Thymus (tissue), 11 donors: ENCODE results near the gene TYW1. TPM values are rescaled to one million over a fixed set of nuclear protein-coding genes. Genes with fewer than 3 reads are reported as not detected.
"Not testable (repeated sequence)": the region's sequence is repeated elsewhere in the genome, so short reads cannot be mapped to it uniquely, and the experiment has no call there.

ENCODE experiments used
- DNase-seq, 9 donors: peaks; one replicate each; pipeline ENCODE4 v3.0.0-alpha.2; 2013; ENCODE audit warnings: low spot score in 9 of 9, low read depth in 6 of 9, missing footprints in 1 of 9
- H3K27ac ChIP-seq, 2 donors: one replicate each; pipeline ENCODE4 v1.5.1; 2013; ENCODE audit warnings: control low read depth in 1 of 2, low read depth in 1 of 2, low read length in 1 of 2, mild to moderate bottlenecking in 1 of 2, moderate library complexity in 1 of 2
- H3K27me3 ChIP-seq, 2 donors: one replicate each; pipeline ENCODE4 v1.5.1; 2013; ENCODE audit warnings: low read length in 1 of 2; ENCODE audit not compliant: control insufficient read depth in 2 of 2, insufficient read depth in 1 of 2
- H3K36me3 ChIP-seq, 2 donors: one replicate each; pipeline ENCODE4 v1.5.1; 2013; ENCODE audit warnings: low read length in 1 of 2, mild to moderate bottlenecking in 1 of 2, moderate library complexity in 1 of 2; ENCODE audit not compliant: control insufficient read depth in 2 of 2, insufficient read depth in 2 of 2
- H3K4me1 ChIP-seq, 2 donors: one replicate each; pipeline ENCODE4 v1.5.1; 2013; ENCODE audit warnings: low read length in 2 of 2; ENCODE audit not compliant: control insufficient read depth in 2 of 2, insufficient read depth in 2 of 2
- H3K4me3 ChIP-seq, 2 donors: one replicate each; pipeline ENCODE4 v1.5.1; 2013; ENCODE audit warnings: low read length in 2 of 2, control low read depth in 1 of 2, mild to moderate bottlenecking in 1 of 2
- H3K9me3 ChIP-seq, 2 donors: one replicate each; pipeline ENCODE4 v1.5.1; 2013; ENCODE audit warnings: low read length in 1 of 2, mild to moderate bottlenecking in 1 of 2; ENCODE audit not compliant: control insufficient read depth in 2 of 2, insufficient read depth in 1 of 2
- WGBS: extraction: QIAGEN DNeasy Blood & Tissue Kit; methylation state at CpG from one replicate; pipeline ENCODE4 v1.1.7; 2013; 5-methylcytosine and 5-hydroxymethylcytosine counted together
- polyA plus RNA-seq: library from polyadenylated mRNA; stranded (reverse); fragments of 200-250 nt; gene quantifications from one replicate; pipeline ENCODE4 v1.2.3, GENCODE V29; 2013
- total RNA-seq: library from RNA; stranded (reverse); fragments of 120-200 nt; gene quantifications from one replicate; pipeline ENCODE4 v1.2.4, GENCODE V29; 2013
- donor health status: healthy.

TYW1 gene
- total and polyA plus RNA-seq, 2 donors, result 11.2 to 16.0 TPM

DNA sequence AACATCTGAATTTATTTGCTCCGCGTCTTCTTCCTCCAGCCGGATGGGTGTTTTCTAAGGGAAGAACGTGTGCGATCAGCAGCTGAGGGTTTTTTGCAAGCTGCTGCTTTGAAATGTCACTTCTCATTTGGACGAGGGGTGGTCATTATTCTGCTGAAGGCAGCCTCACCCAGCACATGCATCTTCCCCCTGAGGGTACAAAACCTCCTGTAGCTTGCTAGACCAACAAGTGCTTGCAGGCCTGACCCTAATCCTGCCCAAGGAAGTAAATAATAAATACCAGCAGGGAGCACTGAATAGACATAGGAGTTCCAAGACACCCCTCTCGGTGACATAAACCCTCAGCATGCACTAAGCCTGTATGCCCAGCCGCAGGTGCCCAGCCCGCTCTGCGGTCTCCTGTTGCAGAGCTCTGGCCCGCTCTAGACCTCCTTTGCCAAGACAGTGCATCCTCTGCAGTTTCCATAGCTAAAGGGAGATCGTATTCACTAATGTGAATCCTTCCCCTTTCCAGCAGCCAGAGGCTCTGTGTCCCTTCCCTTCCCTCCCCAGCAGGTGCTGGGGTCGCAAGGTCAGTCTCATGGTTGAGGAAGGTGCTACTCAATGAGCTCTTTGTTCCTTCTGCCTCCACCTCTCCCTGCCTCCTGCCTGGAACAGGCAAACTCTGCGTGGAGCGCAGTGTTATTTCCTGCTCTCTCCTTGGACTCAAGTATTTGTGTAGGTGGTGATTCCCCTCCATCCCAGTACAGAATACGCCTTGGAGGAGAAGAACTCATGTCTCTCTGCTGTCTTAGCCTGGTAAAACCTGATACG, 37.9 kb upstream of the TYW1 start:
- Histone ChIP-seq H3K27ac (no peak overlapping the region), H3K36me3 (peaks cover 37 to 51% of the 10 kb centered on the region in 2 donors), H3K27me3 (no peaks in the 10 kb centered on the region), H3K4me3 (no peak overlapping the region), H3K4me1 (no peaks in the 10 kb centered on the region), H3K9me3 (no peaks in the 10 kb centered on the region)
- 98% methylated on average over 17 of the region's 17 CpGs for WGBS
- DNase-seq, result no peak

DNA sequence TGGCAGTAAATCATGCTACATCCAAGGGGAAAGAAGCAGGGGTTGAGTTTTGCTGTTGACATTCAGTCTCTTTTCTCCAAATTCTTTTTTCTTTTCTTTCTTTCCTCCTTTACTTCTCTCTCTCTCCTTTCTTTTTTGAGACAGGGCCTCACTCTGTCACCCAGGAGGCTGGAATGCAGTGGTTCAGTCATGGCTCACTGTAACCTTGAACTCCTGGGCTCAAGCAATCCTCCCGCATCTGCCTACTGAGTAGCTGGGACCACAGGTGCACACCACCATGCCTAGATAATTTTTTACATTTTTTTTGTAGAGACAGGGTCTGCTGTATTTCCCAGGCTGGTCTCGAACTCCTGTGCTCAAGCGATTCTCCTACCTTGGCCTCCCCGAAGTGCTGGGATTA, 36.4 kb upstream of the TYW1 start:
- H3K27me3 ChIP-seq, result no peaks in the 10 kb centered on the region
- H3K36me3 ChIP-seq, result peaks cover 29 to 42% of the 10 kb centered on the region in 2 donors
- DNase-seq, result no peak
- H3K4me3 ChIP-seq, result no peak overlapping the region
- H3K27ac ChIP-seq, result no peak overlapping the region
- no peaks in the 10 kb centered on the region for H3K4me1 ChIP-seq
- no peaks in the 10 kb centered on the region for H3K9me3 ChIP-seq
- 98% methylated on average over 4 of the region's 4 CpGs for WGBS

DNA sequence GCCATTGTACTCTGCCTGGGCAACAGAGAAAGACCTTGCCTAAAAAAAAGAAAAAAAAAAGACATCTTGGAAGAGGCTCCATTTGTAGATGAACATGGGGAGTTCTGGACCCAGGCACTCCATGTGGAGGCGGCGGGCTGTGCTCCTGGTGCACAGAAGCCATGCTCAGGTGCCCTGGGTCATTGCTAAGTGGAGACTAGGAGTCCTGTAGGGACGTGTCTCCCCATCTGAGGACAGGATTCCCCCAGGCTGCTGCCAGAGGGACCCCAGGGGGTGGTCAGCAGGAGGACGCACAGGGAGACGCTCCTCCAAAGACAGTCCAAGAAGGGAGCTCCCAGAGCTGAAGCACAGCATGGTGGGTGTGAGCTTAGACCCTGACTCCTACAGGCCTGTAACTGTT, 35.5 kb upstream of the TYW1 start:
- no peak overlapping the region for H3K27ac ChIP-seq
- H3K4me1 ChIP-seq, result no peaks in the 10 kb centered on the region
- no peak overlapping the region for H3K4me3 ChIP-seq
- DNase-seq, result no peak
- H3K27me3 ChIP-seq, result no peaks in the 10 kb centered on the region
- H3K9me3 ChIP-seq, result no peaks in the 10 kb centered on the region
- WGBS, result 97% methylated on average over 5 of the region's 5 CpGs
- peaks cover 22 to 36% of the 10 kb centered on the region in 2 donors for H3K36me3 ChIP-seq

DNA sequence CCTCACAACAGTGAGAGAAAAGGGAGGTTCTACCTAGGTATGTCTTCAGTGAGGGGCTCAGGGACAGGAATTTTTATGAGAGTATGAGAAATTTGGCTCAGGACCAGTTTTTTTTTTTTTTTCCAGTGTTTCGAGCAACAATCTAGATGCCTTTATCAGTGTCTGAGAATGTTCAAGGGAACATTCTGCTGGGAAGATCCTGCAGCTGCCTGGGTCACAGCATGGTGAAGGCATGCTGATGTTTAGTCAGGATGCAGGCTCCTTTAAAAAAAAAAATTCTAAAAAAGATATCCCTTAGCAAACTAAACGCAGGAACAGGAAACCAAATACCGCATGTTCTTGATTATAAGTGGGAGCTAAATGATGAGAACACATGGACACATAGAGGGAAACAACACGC, 32.2 kb upstream of the TYW1 start:
- no peak overlapping the region for H3K27ac ChIP-seq
- H3K4me3 ChIP-seq, result no peak overlapping the region
- H3K36me3 ChIP-seq, result peaks cover 4 to 6% of the 10 kb centered on the region in 2 donors
- no peaks in the 10 kb centered on the region for H3K27me3 ChIP-seq
- DNase-seq, result no peak
- 63% methylated on average over 4 of the region's 4 CpGs for WGBS
- H3K4me1 ChIP-seq, result no peaks in the 10 kb centered on the region
- no peaks in the 10 kb centered on the region for H3K9me3 ChIP-seq

GRCh38 chr7:66967029-66967428, 29.6 kb upstream of the TYW1 start:
- whole genome bisulfite sequencing, result 93% methylated on average over 6 of the region's 6 CpGs
- Histone ChIP-seq H3K27me3 (no peaks in the 10 kb centered on the region), H3K9me3 (no peaks in the 10 kb centered on the region), H3K27ac (no peak overlapping the region), H3K4me3 (no peak overlapping the region), H3K4me1 (no peaks in the 10 kb centered on the region), H3K36me3 (no peaks in the 10 kb centered on the region)
- no peak for DNase-seq

GRCh38 chr7:66969001-66969400, 27.6 kb upstream of the TYW1 start:
- H3K27ac ChIP-seq, H3K27me3 ChIP-seq, DNase-seq, H3K4me3 ChIP-seq, H3K9me3 ChIP-seq, H3K36me3 ChIP-seq, H3K4me1 ChIP-seq: not testable (repeated sequence)
- 99% methylated on average over 5 of the region's 5 CpGs for WGBS

DNA sequence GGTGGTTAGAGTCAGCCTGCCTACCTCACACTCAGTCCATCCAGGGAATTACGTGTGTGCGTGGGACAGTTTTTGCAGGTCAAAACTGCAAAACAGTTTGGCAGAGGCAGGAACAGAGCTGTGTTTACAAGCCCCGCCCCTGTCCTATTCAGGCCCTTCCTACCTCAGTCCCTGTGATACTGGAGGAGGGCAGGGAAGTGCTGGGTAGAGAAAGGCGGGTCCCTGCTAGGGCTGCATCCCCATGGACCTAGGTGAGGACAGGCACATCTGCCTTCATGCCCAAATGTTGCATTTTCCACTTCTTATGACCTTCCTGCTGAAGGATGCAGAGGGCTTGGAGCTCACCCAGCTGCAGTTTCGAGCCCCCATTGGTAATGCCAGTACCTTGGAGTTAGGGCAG, 26.3 kb upstream of the TYW1 start:
- WGBS, result 98% methylated on average over 5 of the region's 5 CpGs
- H3K4me3 ChIP-seq, result no peak overlapping the region
- no peaks in the 10 kb centered on the region for H3K4me1 ChIP-seq
- no peaks in the 10 kb centered on the region for H3K9me3 ChIP-seq
- H3K27ac ChIP-seq, result no peak overlapping the region
- no peaks in the 10 kb centered on the region for H3K36me3 ChIP-seq
- no peak for DNase-seq
- H3K27me3 ChIP-seq, result no peaks in the 10 kb centered on the region

GRCh38 chr7:66974986-66975590, 21.5 kb upstream of the TYW1 start:
- Histone ChIP-seq H3K36me3 (no peaks in the 10 kb centered on the region), H3K9me3 (peaks cover under 1 to 4% of the 10 kb centered on the region in 2 donors), H3K4me3 (no peak overlapping the region), H3K27ac (no peak overlapping the region), H3K4me1 (no peaks in the 10 kb centered on the region), H3K27me3 (no peaks in the 10 kb centered on the region)
- no peak for DNase-seq
- WGBS, result 87% methylated on average over 15 of the region's 15 CpGs

DNA sequence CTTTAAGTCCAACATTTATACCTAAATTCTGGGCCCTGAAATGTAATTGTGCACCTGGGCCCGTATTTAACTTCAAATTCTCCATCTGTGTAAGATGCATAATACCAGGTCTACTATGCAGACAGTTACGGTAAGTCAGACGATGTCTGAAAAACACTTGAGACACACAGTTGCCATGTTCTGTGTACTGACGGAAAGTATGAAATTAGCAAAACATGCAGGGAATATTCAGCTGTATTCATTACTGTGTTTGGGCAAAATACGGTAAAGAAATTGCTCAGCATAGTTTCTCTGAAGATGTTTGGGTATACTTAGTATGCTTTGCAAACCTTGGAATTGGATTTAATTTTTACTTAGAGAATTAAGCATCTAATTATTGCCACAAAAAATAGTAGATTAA, 18.3 kb upstream of the TYW1 start:
- H3K4me1 ChIP-seq, H3K27me3 ChIP-seq, H3K4me3 ChIP-seq, H3K27ac ChIP-seq, H3K36me3 ChIP-seq, H3K9me3 ChIP-seq, DNase-seq: not testable (repeated sequence)
- 90% methylated on average over 5 of the region's 5 CpGs for WGBS
